HL-60 (cell line): ENCODE data around the gene AFF4.

Experiments used
- DNase-seq, 2 experiments: peaks; one replicate each; pipeline ENCODE4 v3.0.0-alpha.2; 2010 to 2020; ENCODE audit warnings: low read depth in 1 of 2, low spot score in 1 of 2
- H3K27ac ChIP-seq: fragments of 250-450 bp; sonication (Bioruptor Pico); replicated peaks from 2 replicates; pipeline ENCODE4 v1.5.1; 2020; ENCODE audit warnings: mild to moderate bottlenecking, moderate library complexity
- H3K27me3 ChIP-seq: fragments of 250-450 bp; sonication (Bioruptor Pico); 2 replicates; pipeline ENCODE4 v1.5.1; 2021; ENCODE audit warnings: mild to moderate bottlenecking, moderate library complexity; ENCODE audit not compliant: insufficient read depth, poor library complexity, severe bottlenecking
- H3K4me3 ChIP-seq: replicated peaks from 2 replicates; pipeline ENCODE4 v1.5.1; 2011; ENCODE audit warnings: mild to moderate bottlenecking, control low read depth, low read length; ENCODE audit not compliant: insufficient read depth
- GABPA ChIP-seq: IDR thresholded peaks from 2 replicates; pipeline ENCODE4 v1.6.1; 2012; ENCODE audit warnings: low read depth
- POLR2AphosphoS5 ChIP-seq: IDR thresholded peaks from 2 replicates; pipeline ENCODE4 v1.6.1; 2012; ENCODE audit warnings: low read depth
- SPI1 ChIP-seq: IDR thresholded peaks from 2 replicates; pipeline ENCODE4 v1.6.1; 2012; ENCODE audit warnings: low read depth, mild to moderate bottlenecking, borderline replicate concordance
- TF ChIP-seq, protein P1 (sequence below): IDR thresholded peaks from one replicate; pipeline ENCODE4 v1.5.1; 2011; ENCODE audit warnings: low read length, control low read depth, inconsistent platforms; ENCODE audit not compliant: insufficient read depth
- TF ChIP-seq, protein P2 (sequence below): IDR thresholded peaks from 2 replicates; pipeline ENCODE4 v1.6.1; 2012; ENCODE audit warnings: low read depth; ENCODE audit not compliant: insufficient replicate concordance

Gene AFF4

DNA sequence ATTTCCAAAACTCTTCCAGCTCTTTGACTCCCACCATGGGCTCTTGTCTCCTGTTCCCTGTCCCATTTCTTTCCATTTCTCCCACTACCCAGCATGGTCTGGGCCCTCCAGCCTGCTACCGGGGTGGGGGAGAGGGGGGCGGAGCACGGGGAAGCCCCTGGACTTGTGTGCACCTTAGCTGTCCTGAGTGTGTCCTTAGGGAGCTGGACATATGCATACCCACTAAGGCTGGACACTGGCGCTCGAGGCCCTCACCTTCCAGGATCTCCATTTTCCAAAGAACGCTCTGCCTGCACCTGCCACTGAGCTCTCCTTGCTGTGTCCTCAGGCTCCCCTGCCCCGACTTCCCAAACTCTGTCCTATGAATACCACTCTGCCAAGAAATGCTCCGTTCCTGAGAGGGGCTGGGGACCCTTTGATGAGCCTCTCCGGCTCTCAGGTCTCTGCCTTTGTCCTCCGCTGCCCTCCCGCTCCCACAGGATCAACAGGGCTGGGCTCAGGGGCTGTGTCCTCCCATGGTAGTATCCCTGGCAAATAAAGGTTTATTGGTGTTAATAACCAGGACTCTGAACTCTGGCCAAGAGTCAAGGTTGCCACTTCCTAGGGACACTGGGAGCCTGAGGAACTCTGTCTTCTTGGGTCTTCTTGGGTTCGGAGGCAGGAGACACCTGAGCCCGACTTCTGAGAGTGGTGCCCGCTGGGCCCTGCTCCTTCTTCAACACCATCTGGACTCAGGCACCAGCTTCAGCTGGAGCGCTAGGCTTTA, 132.2 kb downstream of the AFF4 start:
- Histone ChIP-seq H3K27ac (no peak overlapping the region), H3K4me3 (no peak overlapping the region), H3K27me3 (no peaks in the 10 kb centered on the region)
- DNase-seq, result no peak
- TF ChIP-seq POLR2AphosphoS5 (no peak), SPI1 (no peak), GABPA (no peak)
- TF ChIP-seq, protein P1, sequence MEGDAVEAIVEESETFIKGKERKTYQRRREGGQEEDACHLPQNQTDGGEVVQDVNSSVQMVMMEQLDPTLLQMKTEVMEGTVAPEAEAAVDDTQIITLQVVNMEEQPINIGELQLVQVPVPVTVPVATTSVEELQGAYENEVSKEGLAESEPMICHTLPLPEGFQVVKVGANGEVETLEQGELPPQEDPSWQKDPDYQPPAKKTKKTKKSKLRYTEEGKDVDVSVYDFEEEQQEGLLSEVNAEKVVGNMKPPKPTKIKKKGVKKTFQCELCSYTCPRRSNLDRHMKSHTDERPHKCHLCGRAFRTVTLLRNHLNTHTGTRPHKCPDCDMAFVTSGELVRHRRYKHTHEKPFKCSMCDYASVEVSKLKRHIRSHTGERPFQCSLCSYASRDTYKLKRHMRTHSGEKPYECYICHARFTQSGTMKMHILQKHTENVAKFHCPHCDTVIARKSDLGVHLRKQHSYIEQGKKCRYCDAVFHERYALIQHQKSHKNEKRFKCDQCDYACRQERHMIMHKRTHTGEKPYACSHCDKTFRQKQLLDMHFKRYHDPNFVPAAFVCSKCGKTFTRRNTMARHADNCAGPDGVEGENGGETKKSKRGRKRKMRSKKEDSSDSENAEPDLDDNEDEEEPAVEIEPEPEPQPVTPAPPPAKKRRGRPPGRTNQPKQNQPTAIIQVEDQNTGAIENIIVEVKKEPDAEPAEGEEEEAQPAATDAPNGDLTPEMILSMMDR, result no peak
- TF ChIP-seq, protein P2, sequence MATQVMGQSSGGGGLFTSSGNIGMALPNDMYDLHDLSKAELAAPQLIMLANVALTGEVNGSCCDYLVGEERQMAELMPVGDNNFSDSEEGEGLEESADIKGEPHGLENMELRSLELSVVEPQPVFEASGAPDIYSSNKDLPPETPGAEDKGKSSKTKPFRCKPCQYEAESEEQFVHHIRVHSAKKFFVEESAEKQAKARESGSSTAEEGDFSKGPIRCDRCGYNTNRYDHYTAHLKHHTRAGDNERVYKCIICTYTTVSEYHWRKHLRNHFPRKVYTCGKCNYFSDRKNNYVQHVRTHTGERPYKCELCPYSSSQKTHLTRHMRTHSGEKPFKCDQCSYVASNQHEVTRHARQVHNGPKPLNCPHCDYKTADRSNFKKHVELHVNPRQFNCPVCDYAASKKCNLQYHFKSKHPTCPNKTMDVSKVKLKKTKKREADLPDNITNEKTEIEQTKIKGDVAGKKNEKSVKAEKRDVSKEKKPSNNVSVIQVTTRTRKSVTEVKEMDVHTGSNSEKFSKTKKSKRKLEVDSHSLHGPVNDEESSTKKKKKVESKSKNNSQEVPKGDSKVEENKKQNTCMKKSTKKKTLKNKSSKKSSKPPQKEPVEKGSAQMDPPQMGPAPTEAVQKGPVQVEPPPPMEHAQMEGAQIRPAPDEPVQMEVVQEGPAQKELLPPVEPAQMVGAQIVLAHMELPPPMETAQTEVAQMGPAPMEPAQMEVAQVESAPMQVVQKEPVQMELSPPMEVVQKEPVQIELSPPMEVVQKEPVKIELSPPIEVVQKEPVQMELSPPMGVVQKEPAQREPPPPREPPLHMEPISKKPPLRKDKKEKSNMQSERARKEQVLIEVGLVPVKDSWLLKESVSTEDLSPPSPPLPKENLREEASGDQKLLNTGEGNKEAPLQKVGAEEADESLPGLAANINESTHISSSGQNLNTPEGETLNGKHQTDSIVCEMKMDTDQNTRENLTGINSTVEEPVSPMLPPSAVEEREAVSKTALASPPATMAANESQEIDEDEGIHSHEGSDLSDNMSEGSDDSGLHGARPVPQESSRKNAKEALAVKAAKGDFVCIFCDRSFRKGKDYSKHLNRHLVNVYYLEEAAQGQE, result no peak

DNA sequence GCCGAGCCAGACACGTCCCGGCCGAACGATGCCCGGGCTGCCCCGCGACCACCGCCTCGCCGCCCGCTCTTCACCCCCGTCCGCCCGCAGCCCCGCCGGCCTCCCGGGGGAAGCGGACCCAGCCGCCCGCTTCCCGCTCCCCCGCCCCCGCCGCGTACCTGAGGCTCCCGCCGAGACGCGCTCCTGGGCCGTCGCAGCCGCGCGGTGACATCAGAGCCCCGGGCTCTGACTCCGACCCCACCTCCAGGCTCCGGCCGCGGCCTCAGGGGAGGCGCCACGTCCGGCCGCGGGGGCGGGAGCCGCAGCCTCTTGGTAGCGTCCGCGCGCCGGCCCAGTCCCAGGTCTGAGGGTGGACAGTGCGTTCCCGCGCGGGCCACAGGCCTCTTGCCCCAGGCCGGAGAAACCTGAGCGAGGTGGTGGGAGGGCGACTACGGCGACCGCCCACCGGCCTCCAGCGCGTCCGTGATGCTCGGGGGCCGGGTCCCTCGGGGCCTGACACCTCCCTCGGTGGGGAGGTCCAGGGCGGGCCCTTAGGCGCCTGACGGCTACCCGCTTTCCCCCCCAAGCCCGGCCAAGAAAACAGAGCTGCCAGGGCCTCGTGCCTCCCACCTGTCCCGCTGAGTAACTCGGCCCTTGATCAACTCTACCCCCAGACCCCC, 132.9 kb downstream of the AFF4 start, which contains the start of gene SHROOM1:
TSS of gene SHROOM1 (minus strand) at position 212 of the 659 bp plus-strand sequence. CDS start 4,507 bp downstream, outside the sequence.
- Histone ChIP-seq H3K4me3 (peak within 1 kb of the TSS; percentile 39), H3K27me3 (no peaks in the 10 kb centered on the region), H3K27ac (no peak within 1 kb of the TSS)
- TF ChIP-seq POLR2AphosphoS5 (no peak), SPI1 (no peak)
- DNase-seq, result no peak

DNA sequence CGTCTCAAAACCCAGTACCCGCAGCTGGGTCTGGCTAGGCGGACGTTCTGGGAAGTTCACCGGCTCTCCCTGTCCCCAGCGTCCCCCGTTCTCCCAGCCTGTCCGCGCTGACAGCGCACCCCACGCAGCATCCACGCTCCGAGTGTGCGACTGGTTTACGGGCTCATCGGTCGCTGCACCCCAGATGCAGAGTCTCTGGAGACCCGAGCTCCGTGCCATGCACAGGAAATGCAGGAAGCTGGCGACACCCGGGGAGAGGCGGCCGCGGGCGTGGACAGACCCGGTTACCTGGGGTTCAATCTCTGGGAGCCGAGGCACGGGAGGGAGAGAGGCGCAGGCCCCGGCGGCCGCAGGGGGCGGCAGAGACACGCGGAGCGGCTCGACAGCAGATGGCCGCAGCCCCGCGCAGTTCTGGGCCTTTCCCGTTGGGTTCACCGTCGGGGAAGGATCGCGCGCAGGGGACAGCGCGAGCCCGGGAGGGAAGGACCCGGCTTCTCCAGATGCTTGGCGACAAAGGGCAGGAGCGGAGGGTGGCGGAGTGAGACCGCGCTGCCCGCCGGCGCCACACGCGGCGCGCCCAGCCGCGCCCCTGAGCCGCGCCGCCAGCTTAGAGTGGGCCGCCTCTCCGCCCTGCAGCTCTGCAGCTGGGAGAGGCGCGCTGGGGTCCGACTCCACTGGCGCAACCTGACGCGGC, 133.5 kb downstream of the AFF4 start:
- Histone ChIP-seq H3K27ac (no peak overlapping the region), H3K27me3 (peaks cover 2% of the 10 kb centered on the region), H3K4me3 (peak overlapping the region; percentile 39)
- peak in 1 of 2 experiments; percentile 41 for DNase-seq
- TF ChIP-seq, protein P2, result no peak
- TF ChIP-seq, protein P1, result peak; percentile 6

DNA sequence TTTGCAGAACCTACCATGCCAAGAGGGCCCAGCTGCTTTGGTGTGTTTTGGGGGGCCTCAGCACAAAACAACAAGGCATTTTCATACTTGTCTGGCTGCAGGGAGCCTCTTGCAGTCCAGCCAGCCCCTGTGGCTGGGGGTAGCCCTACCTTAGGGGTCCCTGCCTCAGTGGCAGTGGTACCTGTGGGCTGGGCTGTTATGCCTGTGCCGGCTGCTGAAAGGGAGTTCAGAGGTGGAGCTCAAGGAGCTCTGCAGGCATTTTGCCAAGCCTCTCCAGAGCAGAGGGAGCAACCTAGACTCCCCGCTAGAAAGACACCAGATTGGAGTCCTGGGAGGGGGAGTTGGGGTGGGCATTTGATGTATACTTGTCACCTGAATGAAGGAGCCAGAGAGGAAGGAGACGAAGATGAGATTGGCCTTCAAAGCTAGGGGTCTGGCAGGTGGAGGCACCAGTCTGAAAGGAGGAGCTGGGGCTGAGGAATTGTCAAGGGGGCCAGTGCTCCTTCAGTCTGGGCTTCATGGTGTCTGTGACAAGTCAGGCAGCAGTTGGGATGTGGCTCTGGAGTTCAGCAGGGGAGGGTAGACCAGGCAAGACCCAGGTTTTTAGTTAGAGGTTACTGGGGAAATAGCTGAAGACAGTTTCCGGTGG, 134.5 kb downstream of the AFF4 start:
- H3K27me3 ChIP-seq, result peaks cover 2% of the 10 kb centered on the region
- no peak overlapping the region for H3K4me3 ChIP-seq

More for the DNA sequence above, 134.5 kb downstream of the AFF4 start:
- no peak overlapping the region for H3K27ac ChIP-seq
- TF ChIP-seq, protein P2, result no peak
- TF ChIP-seq, protein P1, result no peak
- TF ChIP-seq GABPA, result no peak
- TF ChIP-seq SPI1, result no peak
- no peak for TF ChIP-seq POLR2AphosphoS5
- DNase-seq, result no peak
